ENCODE measurements around the gene MAST1.

The MAST1 gene

GRCh38 chr19:12868540-12869112, 30.3 kb downstream of the MAST1 start:
- H3K36me3 ChIP-seq (replicated peaks; ENCODE audit: insufficient read depth, low read length): no peaks in the 10 kb centered on the region

GRCh38 chr19:12871681-12872080, 33.4 kb downstream of the MAST1 start:
- no peaks in the 10 kb centered on the region for H4K20me1 ChIP-seq (ENCODE audit: insufficient read depth, low read length)
- H3K9me3 ChIP-seq (replicated peaks; ENCODE audit: insufficient read depth, low read length): no peaks in the 10 kb centered on the region
- DNase-seq: no peak
- H3K27me3 ChIP-seq (replicated peaks; ENCODE audit: insufficient read depth, low read length): no peaks in the 10 kb centered on the region
- no peak overlapping the region for H3K4me3 ChIP-seq (ENCODE audit: low read length)
- no peaks in the 10 kb centered on the region for H3K79me2 ChIP-seq (ENCODE audit: low read length)
- H3K27ac ChIP-seq (ENCODE audit: low read length): no peak overlapping the region
- H3F3A ChIP-seq (ENCODE audit: insufficient read depth, low read length): no peaks in the 10 kb centered on the region
- no peaks in the 10 kb centered on the region for H3K9me2 ChIP-seq (replicated peaks; ENCODE audit: insufficient read depth, low read length)
- H3K4me2 ChIP-seq (ENCODE audit: low read depth, low read length): no peak overlapping the region
- H3K36me3 ChIP-seq (replicated peaks; ENCODE audit: insufficient read depth, low read length): no peaks in the 10 kb centered on the region
- H2AFZ ChIP-seq (ENCODE audit: low read length): no peak overlapping the region
- TF ChIP-seq CTCF (IDR thresholded peaks at IDR 0.05; ENCODE audit: low read length) (no peak), EZH2phosphoT487 (IDR thresholded peaks at IDR 0.05; ENCODE audit: low read length) (no peak), EZH2 (optimal IDR thresholded peaks at IDR 0.05; ENCODE audit: low read depth, low read length) (no peak)
- H3K9ac ChIP-seq (ENCODE audit: low read length): no peak overlapping the region
- H3K4me1 ChIP-seq (ENCODE audit: low read length): no peaks in the 10 kb centered on the region

More at GRCh38 chr19:12868540-12869112, 30.3 kb downstream of the MAST1 start:
- no peak for DNase-seq
- Histone ChIP-seq H3F3A (ENCODE audit: insufficient read depth, low read length) (no peaks in the 10 kb centered on the region), H4K20me1 (ENCODE audit: insufficient read depth, low read length) (no peaks in the 10 kb centered on the region), H3K79me2 (ENCODE audit: low read length) (no peaks in the 10 kb centered on the region), H3K27me3 (replicated peaks; ENCODE audit: insufficient read depth, low read length) (peaks cover 15% of the 10 kb centered on the region), H3K4me1 (ENCODE audit: low read length) (no peaks in the 10 kb centered on the region), H3K27ac (ENCODE audit: low read length) (no peak overlapping the region), H3K9me2 (replicated peaks; ENCODE audit: insufficient read depth, low read length) (no peaks in the 10 kb centered on the region), H3K9ac (ENCODE audit: low read length) (no peak overlapping the region), H3K9me3 (replicated peaks; ENCODE audit: insufficient read depth, low read length) (no peaks in the 10 kb centered on the region), H3K4me2 (ENCODE audit: low read depth, low read length) (no peak overlapping the region), H3K4me3 (ENCODE audit: low read length) (no peak overlapping the region), H2AFZ (ENCODE audit: low read length) (no peak overlapping the region)
- TF ChIP-seq CTCF (IDR thresholded peaks at IDR 0.05; ENCODE audit: low read length) (no peak), EZH2phosphoT487 (IDR thresholded peaks at IDR 0.05; ENCODE audit: low read length) (no peak), EZH2 (optimal IDR thresholded peaks at IDR 0.05; ENCODE audit: low read depth, low read length) (no peak)

- Histone ChIP-seq H3K4me1 (ENCODE audit: low read length) (no peaks in the 10 kb centered on the region), H3K79me2 (ENCODE audit: low read length) (no peaks in the 10 kb centered on the region)
Measured at GRCh38 chr19:12872255-12872654, 33.9 kb downstream of the MAST1 start.

More at GRCh38 chr19:12872255-12872654, 33.9 kb downstream of the MAST1 start:
- Histone ChIP-seq H3K27ac (ENCODE audit: low read length) (no peak overlapping the region), H2AFZ (ENCODE audit: low read length) (no peak overlapping the region), H3K4me3 (ENCODE audit: low read length) (no peak overlapping the region), H3K9ac (ENCODE audit: low read length) (no peak overlapping the region), H3F3A (ENCODE audit: insufficient read depth, low read length) (no peaks in the 10 kb centered on the region), H3K9me2 (replicated peaks; ENCODE audit: insufficient read depth, low read length) (no peaks in the 10 kb centered on the region), H4K20me1 (ENCODE audit: insufficient read depth, low read length) (no peaks in the 10 kb centered on the region), H3K4me2 (ENCODE audit: low read depth, low read length) (no peak overlapping the region), H3K36me3 (replicated peaks; ENCODE audit: insufficient read depth, low read length) (no peaks in the 10 kb centered on the region), H3K9me3 (replicated peaks; ENCODE audit: insufficient read depth, low read length) (no peaks in the 10 kb centered on the region), H3K27me3 (replicated peaks; ENCODE audit: insufficient read depth, low read length) (no peaks in the 10 kb centered on the region)
- DNase-seq: no peak
- TF ChIP-seq CTCF (IDR thresholded peaks at IDR 0.05; ENCODE audit: low read length) (no peak), EZH2 (optimal IDR thresholded peaks at IDR 0.05; ENCODE audit: low read depth, low read length) (no peak), EZH2phosphoT487 (IDR thresholded peaks at IDR 0.05; ENCODE audit: low read length) (no peak)

All from MM.1S (cell line).